Measurements from ENCODE around the gene AFG1L.
"Not testable (repeated sequence)": the region's sequence is repeated elsewhere in the genome, so short reads cannot be mapped to it uniquely, and the experiment has no call there.

Gene AFG1L

GRCh38 chr6:108355120-108355519 is 60.3 kb downstream of the AFG1L start:
- DNase-seq = no peak

GRCh38 chr6:108355890-108356289 is 61.0 kb downstream of the AFG1L start:
- DNase-seq = no peak

GRCh38 chr6:108359901-108360882 is 65.3 kb downstream of the AFG1L start:
- DNase-seq = no peak

GRCh38 chr6:108360919-108361311 is 66.1 kb downstream of the AFG1L start:
- DNase-seq = no peak

GRCh38 chr6:108361312-108361932 is 66.6 kb downstream of the AFG1L start:
- no peak for DNase-seq

- DNase-seq = no peak
These were observed 67.6 kb downstream of the AFG1L start for GRCh38 chr6:108362455-108362854.

GRCh38 chr6:108363113-108363512 is 68.3 kb downstream of the AFG1L start:
- DNase-seq = no peak

- no peak for DNase-seq
These were observed 69.0 kb downstream of the AFG1L start for GRCh38 chr6:108363889-108364313.

- no peak for DNase-seq
These were observed 69.6 kb downstream of the AFG1L start for GRCh38 chr6:108364470-108364869.

GRCh38 chr6:108365478-108365877 is 70.6 kb downstream of the AFG1L start:
- DNase-seq = no peak

GRCh38 chr6:108366236-108366635 is 71.4 kb downstream of the AFG1L start:
- DNase-seq = no peak

- no peak for DNase-seq
These were observed 73.7 kb downstream of the AFG1L start for GRCh38 chr6:108368431-108369030.

GRCh38 chr6:108380876-108381275 is 86.0 kb downstream of the AFG1L start:
- no peak for DNase-seq

GRCh38 chr6:108383981-108384380 is 89.1 kb downstream of the AFG1L start:
- no peak for DNase-seq

- DNase-seq = not testable (repeated sequence)
These were observed 94.3 kb downstream of the AFG1L start for GRCh38 chr6:108389190-108389589.

- no peak for DNase-seq
These were observed 100.4 kb downstream of the AFG1L start for GRCh38 chr6:108395297-108395696.

- no peak for DNase-seq
These were observed 108.4 kb downstream of the AFG1L start for GRCh38 chr6:108403236-108403635.

- no peak for DNase-seq
These were observed 112.1 kb downstream of the AFG1L start for GRCh38 chr6:108406943-108407342.

GRCh38 chr6:108407904-108408827 is 113.3 kb downstream of the AFG1L start:
- no peak for DNase-seq

- DNase-seq = no peak
These were observed 114.0 kb downstream of the AFG1L start for GRCh38 chr6:108408861-108409260.

GRCh38 chr6:108416047-108416833 is 121.4 kb downstream of the AFG1L start:
- not testable (repeated sequence) for DNase-seq

- no peak for DNase-seq
These were observed 122.2 kb downstream of the AFG1L start for GRCh38 chr6:108417027-108417426.

Data from right forelimb (tissue), 1 donor.